Psoas muscle (tissue), 8 donors: ENCODE results near the gene HMGB3. TPM values are rescaled to one million over a fixed set of nuclear protein-coding genes. Genes with fewer than 3 reads are reported as not detected.

Source experiments
- ATAC-seq, 4 donors: fragments of 200-7000 bp; cut with Tn5 transposase; one replicate each; pipeline ENCODE4 v1.9.1; 2020; ENCODE audit warnings: moderate library complexity in 3 of 4, mild to moderate bottlenecking in 2 of 4
- DNase-seq, 2 donors: peaks; one replicate each; pipeline ENCODE4 v3.0.0-alpha.2; 2020
- H3K27ac ChIP-seq: fragments of 200-600 bp; one replicate; pipeline ENCODE4 v1.8.0; 2022
- H3K27me3 ChIP-seq, 3 donors: fragments of 200-600 bp in 1 of 3; one replicate each; pipeline versions ENCODE4 v1.6.1 to v1.8.0; 2013 to 2022; ENCODE audit warnings: low read length in 2 of 3, mild to moderate bottlenecking in 2 of 3, moderate library complexity in 1 of 3; ENCODE audit not compliant: insufficient read depth in 3 of 3
- H3K36me3 ChIP-seq, 2 donors: fragments of 200-600 bp in 1 of 2; one replicate each; pipeline versions ENCODE4 v1.6.1 to v1.8.0; 2013 to 2022; ENCODE audit warnings: low read depth in 1 of 2, mild to moderate bottlenecking in 1 of 2, moderate library complexity in 1 of 2; ENCODE audit not compliant: insufficient read depth in 1 of 2
- H3K4me1 ChIP-seq: fragments of 200-600 bp; one replicate; pipeline ENCODE4 v1.8.0; 2022
- H3K4me3 ChIP-seq: fragments of 200-600 bp; one replicate; pipeline ENCODE4 v1.8.0; 2022; ENCODE audit warnings: mild to moderate bottlenecking
- H3K9me3 ChIP-seq: fragments of 200-600 bp; one replicate; pipeline ENCODE4 v1.8.0; 2022
- WGBS, 3 donors: extraction: QIAGEN DNeasy Blood & Tissue Kit; methylation state at CpG; one replicate each; pipeline versions ENCODE4 v1.1.6 to v1.1.7; 2013; 5-methylcytosine and 5-hydroxymethylcytosine counted together
- intact Hi-C, 2 donors: fragments of 100-400 bp; cut with DNase I; formaldehyde crosslinking; loops; one replicate each; pipeline versions ENCODE4 v1.11.0 to v1.14.2; 2022
- polyA plus RNA-seq, 3 donors: library from polyadenylated mRNA; stranded (reverse); fragments of 200-250 nt; gene quantifications; one replicate each; pipeline ENCODE4 v1.2.3, GENCODE V29; 2013
- total RNA-seq, 4 donors: library from RNA; stranded (reverse); fragmentation: NEBNext Ultra II Directional in 2 of 4; extraction: Animal tissue kit (Norgen Biotek cat#: 25700) in 2 of 4; gene quantifications; one replicate each; pipeline versions ENCODE4 v1.2.1 to v1.2.4, GENCODE V29; 2021 to 2023
- TF ChIP-seq, protein P1 (sequence below): fragments of 200-600 bp; IDR thresholded peaks from one replicate; pipeline ENCODE4 v1.8.0; 2022; ENCODE audit warnings: antibody characterized with exemption
- donor health status: healthy with polysubstance abuse.
- donor health status: DM: no; HTN: no; CAD: no; lungs with moderate emphysema.
- donor health status: Bipolar disorder and iron deficiency.
- donor health status: healthy.
- donor health status: DM: yes; HTN: yes; CAD: no.
- donor health status: DM: no; HTN: no; CAD: no.
- donor health status: DM: no; HTN: no; CAD: no.
- donor health status: DM: yes; HTN: yes; CAD: no.

The HMGB3 gene
- total and polyA plus RNA-seq, 7 donors: 14.1 to 108 (median 36.6) TPM

DNA sequence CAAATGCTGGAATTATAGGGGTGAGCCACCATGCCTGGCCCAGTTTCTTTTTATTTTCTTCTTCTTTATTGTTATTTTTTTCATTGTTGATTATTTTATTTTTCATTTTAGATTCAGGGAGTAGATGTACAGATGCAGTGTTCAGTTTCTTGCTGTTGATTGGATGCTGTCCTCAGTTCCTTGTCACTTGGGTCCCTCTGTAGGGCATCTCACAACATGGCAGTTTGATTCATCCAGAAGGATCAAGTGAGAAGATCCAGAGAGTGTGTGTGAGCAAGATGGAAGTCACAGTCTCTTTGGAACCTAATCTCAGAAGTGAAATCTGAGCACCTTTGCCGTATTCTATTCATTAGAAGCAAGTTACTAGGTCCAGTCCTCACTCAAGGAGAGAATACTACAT lies 20.9 kb downstream of the HMGB3 start:
- H3K27ac ChIP-seq: no peak overlapping the region
- no peaks in the 10 kb centered on the region for H3K9me3 ChIP-seq
- DNase-seq (no peak), ATAC-seq (peak in 1 of 4 donors; percentile 54)
- H3K27me3 ChIP-seq: no peaks in the 10 kb centered on the region
- TF ChIP-seq, protein P1, sequence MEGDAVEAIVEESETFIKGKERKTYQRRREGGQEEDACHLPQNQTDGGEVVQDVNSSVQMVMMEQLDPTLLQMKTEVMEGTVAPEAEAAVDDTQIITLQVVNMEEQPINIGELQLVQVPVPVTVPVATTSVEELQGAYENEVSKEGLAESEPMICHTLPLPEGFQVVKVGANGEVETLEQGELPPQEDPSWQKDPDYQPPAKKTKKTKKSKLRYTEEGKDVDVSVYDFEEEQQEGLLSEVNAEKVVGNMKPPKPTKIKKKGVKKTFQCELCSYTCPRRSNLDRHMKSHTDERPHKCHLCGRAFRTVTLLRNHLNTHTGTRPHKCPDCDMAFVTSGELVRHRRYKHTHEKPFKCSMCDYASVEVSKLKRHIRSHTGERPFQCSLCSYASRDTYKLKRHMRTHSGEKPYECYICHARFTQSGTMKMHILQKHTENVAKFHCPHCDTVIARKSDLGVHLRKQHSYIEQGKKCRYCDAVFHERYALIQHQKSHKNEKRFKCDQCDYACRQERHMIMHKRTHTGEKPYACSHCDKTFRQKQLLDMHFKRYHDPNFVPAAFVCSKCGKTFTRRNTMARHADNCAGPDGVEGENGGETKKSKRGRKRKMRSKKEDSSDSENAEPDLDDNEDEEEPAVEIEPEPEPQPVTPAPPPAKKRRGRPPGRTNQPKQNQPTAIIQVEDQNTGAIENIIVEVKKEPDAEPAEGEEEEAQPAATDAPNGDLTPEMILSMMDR: peak; percentile 30
- no peak overlapping the region for H3K4me3 ChIP-seq
- no peaks in the 10 kb centered on the region for H3K4me1 ChIP-seq
- no peaks in the 10 kb centered on the region for H3K36me3 ChIP-seq
- intact Hi-C loops: loop anchor here (2.0 to 5.0 kb wide), 2 partner anchors 231 to 232 kb away; no protein-coding TSS in a partner anchor
- WGBS, 3 donors: 46 to 65% (median 54%) methylated on average over 1 of the region's 1 CpG

DNA sequence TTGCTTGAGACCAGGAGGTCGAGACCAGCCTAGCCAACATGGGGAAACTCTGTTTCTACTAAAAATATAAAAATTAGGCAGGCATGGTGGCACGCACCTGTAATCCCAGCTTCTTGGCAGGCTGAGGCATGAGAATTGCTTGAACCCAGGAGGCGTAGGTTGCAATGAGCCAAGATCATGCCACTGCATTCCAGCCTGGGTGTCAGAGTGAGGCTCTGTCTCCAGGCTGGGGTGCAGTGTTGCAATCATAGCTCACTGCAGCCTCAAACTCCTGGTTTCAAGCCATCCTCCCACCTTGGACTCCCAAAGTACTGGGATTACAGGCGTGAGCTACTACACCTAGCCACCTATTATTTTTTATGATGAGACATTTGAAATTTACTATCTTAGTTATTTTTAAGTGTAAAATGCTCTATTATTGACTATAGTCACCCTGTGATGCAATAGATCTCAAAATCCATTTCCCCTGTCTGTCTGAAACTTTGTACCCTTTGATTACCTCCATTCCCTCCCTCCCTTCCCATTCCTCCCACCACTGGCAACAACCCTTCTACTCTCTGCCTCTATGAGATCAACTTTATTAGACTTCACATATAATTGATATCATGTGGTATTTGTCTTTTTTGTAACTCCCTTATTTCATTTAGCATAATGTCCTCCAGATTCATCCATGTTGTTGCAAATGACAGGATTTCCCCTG lies 23.4 kb downstream of the HMGB3 start:
- intact Hi-C loops: no loop called here
- 81 to 86% (median 84%) methylated on average over 4 of the region's 4 CpGs for WGBS, 3 donors
- H3K9me3 ChIP-seq: no peaks in the 10 kb centered on the region
- no peaks in the 10 kb centered on the region for H3K36me3 ChIP-seq
- DNase-seq: no peak
- no peaks in the 10 kb centered on the region for H3K27me3 ChIP-seq
- no peak overlapping the region for H3K4me3 ChIP-seq
- no peak overlapping the region for H3K27ac ChIP-seq
- ATAC-seq: no peak
- no peaks in the 10 kb centered on the region for H3K4me1 ChIP-seq
- TF ChIP-seq, protein P1: no peak

DNA sequence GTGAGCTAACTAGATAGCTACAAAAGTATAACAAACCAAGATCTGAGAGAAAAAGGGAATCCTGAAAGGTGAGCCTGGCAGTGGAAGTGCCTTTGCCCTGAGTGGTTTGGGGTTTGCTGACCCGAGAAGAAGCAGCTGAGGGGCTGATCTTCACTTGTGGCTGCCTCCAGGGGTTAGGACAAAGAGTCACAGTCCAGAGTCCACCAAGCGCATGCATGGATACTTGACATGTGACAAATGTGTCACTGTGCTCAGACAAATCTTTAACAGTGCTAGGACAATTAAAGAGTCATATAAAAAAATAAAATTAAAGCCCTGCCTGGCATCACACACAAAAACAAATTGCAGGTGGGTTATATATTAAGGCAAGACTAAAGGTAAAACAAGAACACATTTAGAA lies 26.4 kb downstream of the HMGB3 start:
- no peaks in the 10 kb centered on the region for H3K27me3 ChIP-seq
- DNase-seq: no peak
- no peak overlapping the region for H3K4me3 ChIP-seq
- 51 to 60% (median 59%) methylated on average over 2 of the region's 2 CpGs for WGBS, 3 donors
- intact Hi-C loops: no loop called here
- TF ChIP-seq, protein P1: no peak
- no peak for ATAC-seq
- no peaks in the 10 kb centered on the region for H3K36me3 ChIP-seq
- H3K9me3 ChIP-seq: no peaks in the 10 kb centered on the region
- no peaks in the 10 kb centered on the region for H3K4me1 ChIP-seq
- H3K27ac ChIP-seq: no peak overlapping the region

DNA sequence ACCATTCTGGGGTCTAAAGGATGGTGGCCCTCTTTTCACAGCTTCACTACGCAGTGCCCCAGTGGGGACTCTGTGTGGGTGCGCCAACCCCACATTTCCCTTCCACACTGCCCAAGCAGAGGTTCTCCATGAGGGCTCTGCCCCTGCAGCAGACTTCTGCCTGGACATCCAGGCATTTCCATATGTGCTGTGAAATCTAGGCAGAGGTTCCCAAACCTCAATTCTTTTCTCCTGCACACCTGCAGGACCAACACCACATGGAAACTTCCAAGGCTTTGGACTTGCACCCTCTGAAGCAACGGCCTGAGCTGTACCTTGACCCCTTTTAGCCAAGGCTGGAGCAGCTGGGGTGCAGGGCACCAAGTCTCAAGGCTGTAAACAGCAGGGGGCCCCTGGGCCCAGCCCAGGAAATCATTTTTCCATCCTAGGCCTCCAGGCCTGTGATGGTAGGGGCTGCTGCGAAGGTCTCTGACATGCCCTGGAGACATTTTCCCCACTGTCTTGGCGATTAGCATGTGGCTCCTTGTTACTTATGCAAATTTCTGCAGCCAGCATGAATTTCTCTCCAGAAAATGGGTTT lies 30.1 kb downstream of the HMGB3 start:
- WGBS, 3 donors: 83 to 96% (median 92%) methylated on average over 3 to 5 of the region's 5 CpGs

More for the DNA sequence above, 30.1 kb downstream of the HMGB3 start:
- TF ChIP-seq, protein P1: no peak
- no peak overlapping the region for H3K27ac ChIP-seq
- ATAC-seq (no peak), DNase-seq (no peak)
- H3K4me3 ChIP-seq: no peak overlapping the region
- no peaks in the 10 kb centered on the region for H3K4me1 ChIP-seq
- intact Hi-C loops: no loop called here
- H3K36me3 ChIP-seq: no peaks in the 10 kb centered on the region
- no peaks in the 10 kb centered on the region for H3K27me3 ChIP-seq
- no peaks in the 10 kb centered on the region for H3K9me3 ChIP-seq
